ENCODE data around the gene LGR6. TPM values are rescaled to one million over a fixed set of nuclear protein-coding genes. Genes with fewer than 3 reads are reported as not detected.
A peak's percentile ranks its signal among the peaks of the same experiment; 100 is the strongest.
"Not testable (repeated sequence)": the region's sequence is repeated elsewhere in the genome, so short reads cannot be mapped to it uniquely, and the experiment has no call there.

LGR6 gene
- total RNA-seq, 1 donor from 2014 or later, result not detected

- no peak for DNase-seq (ENCODE audit: extremely low read depth, low read depth, low spot score)
These were observed 21.6 kb upstream of the LGR6 start for GRCh38 chr1:202172015-202172355.

- DNase-seq (ENCODE audit: extremely low read depth, low read depth, low spot score), result no peak
These were observed 19.6 kb upstream of the LGR6 start for GRCh38 chr1:202173993-202174392.

- DNase-seq (ENCODE audit: extremely low read depth, low read depth, low spot score), result no peak
These were observed 16.4 kb upstream of the LGR6 start for GRCh38 chr1:202176949-202177927.

GRCh38 chr1:202179828-202180750, 13.5 kb upstream of the LGR6 start:
- no peak for DNase-seq (ENCODE audit: extremely low read depth, low read depth, low spot score)

- not testable (repeated sequence) for DNase-seq (ENCODE audit: extremely low read depth, low read depth, low spot score)
These were observed 12.9 kb upstream of the LGR6 start for GRCh38 chr1:202180751-202181139.

GRCh38 chr1:202181586-202181985, 12.0 kb upstream of the LGR6 start:
- DNase-seq (ENCODE audit: extremely low read depth, low read depth, low spot score), result no peak

GRCh38 chr1:202182040-202182877, 11.3 kb upstream of the LGR6 start:
- DNase-seq (ENCODE audit: extremely low read depth, low read depth, low spot score), result no peak

GRCh38 chr1:202184750-202185460, 8.7 kb upstream of the LGR6 start:
- peak; percentile 44 for DNase-seq (ENCODE audit: extremely low read depth, low read depth, low spot score)

GRCh38 chr1:202186327-202186726, 7.3 kb upstream of the LGR6 start:
- no peak for DNase-seq (ENCODE audit: extremely low read depth, low read depth, low spot score)

- no peak for DNase-seq (ENCODE audit: extremely low read depth, low read depth, low spot score)
These were observed 6.4 kb upstream of the LGR6 start for GRCh38 chr1:202187041-202187671.

- DNase-seq (ENCODE audit: extremely low read depth, low read depth, low spot score), result no peak
These were observed 5.7 kb upstream of the LGR6 start for GRCh38 chr1:202187697-202188407.

GRCh38 chr1:202189001-202189790, 4.4 kb upstream of the LGR6 start:
- no peak for DNase-seq (ENCODE audit: extremely low read depth, low read depth, low spot score)

- no peak for DNase-seq (ENCODE audit: extremely low read depth, low read depth, low spot score)
These were observed 3.5 kb upstream of the LGR6 start for GRCh38 chr1:202189918-202190715.

- DNase-seq (ENCODE audit: extremely low read depth, low read depth, low spot score), result not testable (repeated sequence)
These were observed 2.2 kb upstream of the LGR6 start for GRCh38 chr1:202191391-202191790.

- DNase-seq (ENCODE audit: extremely low read depth, low read depth, low spot score), result no peak
These were observed 607 bp upstream of the LGR6 start for GRCh38 chr1:202192770-202193613.

- no peak for DNase-seq (ENCODE audit: extremely low read depth, low read depth, low spot score)
These were observed 689 bp downstream of the LGR6 start for GRCh38 chr1:202194328-202194648.

Data from glomerular endothelial cell (primary cell).